ENCODE data around the gene BOK. TPM values are rescaled to one million over a fixed set of nuclear protein-coding genes. Genes with fewer than 3 reads are reported as not detected.
A peak's percentile ranks its signal among the peaks of the same experiment; 100 is the strongest.

The BOK gene
- total and polyA plus RNA-seq, 2 of the 4 experiments (the other 2 are of a cell fraction) = 13.3 to 34.4 TPM

- Histone ChIP-seq H2BK5ac (ENCODE audit: low read depth, low read length, poor library complexity, severe bottlenecking) (no peak overlapping the region), H4K5ac (ENCODE audit: low read depth, low read length) (no peak overlapping the region), H3K9ac (ENCODE audit: low read depth, low read length) (no peak overlapping the region), H3K18ac (ENCODE audit: low read depth, low read length) (no peak overlapping the region), H4K8ac (ENCODE audit: low read depth in 2 of 2, low read length in 2 of 2) (no peak overlapping the region), H3K79me1 (ENCODE audit: low read depth in 1 of 2, low read length in 2 of 2) (no peaks in the 10 kb centered on the region), H2BK20ac (ENCODE audit: low read depth, low read length) (no peak overlapping the region), H3K4me3 (ENCODE audit: insufficient read depth, low read depth, low read length) (no peak overlapping the region), H2AK5ac (ENCODE audit: low read depth, low read length) (no peak overlapping the region), H2AK9ac (replicated peaks; ENCODE audit: low read depth, low read length, poor library complexity) (peak overlapping the region; percentile 33), H3K9me3 (ENCODE audit: control insufficient read depth, insufficient read depth, low read length) (no peaks in the 10 kb centered on the region), H3K9me1 (ENCODE audit: insufficient read depth, low read length) (peaks cover 1% of the 10 kb centered on the region), H3K27me3 (ENCODE audit: control insufficient read depth, insufficient read depth, low read length) (peaks cover 13% of the 10 kb centered on the region; the same call in 1 of the 2 replicates), H3K36me3 (ENCODE audit: control insufficient read depth, insufficient read depth, low read length) (no peaks in the 10 kb centered on the region), H3K27ac (ENCODE audit: insufficient read depth, low read length) (no peak overlapping the region), H3K14ac (replicated peaks; ENCODE audit: low read depth, low read length) (no peak overlapping the region), H4K20me1 (ENCODE audit: insufficient read depth, low read length) (no peaks in the 10 kb centered on the region), H4K91ac (ENCODE audit: insufficient read depth, low read depth, low read length) (no peak overlapping the region), H3K56ac (ENCODE audit: extremely low read depth, insufficient read depth, low read length) (no peak overlapping the region), H2AFZ (replicated peaks; ENCODE audit: low read length, poor library complexity) (peak overlapping the region; percentile 83), H2BK120ac (ENCODE audit: low read depth, low read length) (no peak overlapping the region), H3K4ac (ENCODE audit: low read depth, low read length) (no peak overlapping the region), H3K23ac (ENCODE audit: low read depth, low read length) (no peak overlapping the region), H2BK15ac (ENCODE audit: low read depth, low read length) (no peak overlapping the region), H3K4me2 (ENCODE audit: low read depth, low read length) (no peak overlapping the region), H3K4me1 (ENCODE audit: control insufficient read depth, insufficient read depth, low read length) (peaks cover 10% of the 10 kb centered on the region)
- BruUV-seq (replicated peaks) = no TSS peak
- dilution Hi-C loops (cut with HindIII; ENCODE audit: low sequenced_read_pairs, unreplicated experiment) = no loop called here
- intact Hi-C loops (cut with micrococcal nuclease) = no loop called here
- ATAC-seq (ENCODE audit: low read depth) (no peak), DNase-seq (no peak)
- WGBS, 2 experiments (ENCODE audit: extremely low coverage in 2 of 2, insufficient read length in 1 of 2) = 78% methylated on average over 6 of the region's 10 CpGs; no CpG with 5 or more reads in 1 of the 2 experiments
- in situ Hi-C loops (cut with MboI; ENCODE audit: low sequenced_read_pairs) = no loop called here
- TF ChIP-seq MAFK (IDR thresholded peaks at IDR 0.05; ENCODE audit: low read depth, low read length) (no peak), SMC3 (IDR thresholded peaks at IDR 0.05; ENCODE audit: low read depth, low read length) (no peak), ELK1 (IDR thresholded peaks at IDR 0.05; ENCODE audit: borderline replicate concordance, low read depth, low read length) (no peak), BHLHE40 (IDR thresholded peaks at IDR 0.05; ENCODE audit: low read depth, low read length) (no peak), CEBPB (IDR thresholded peaks at IDR 0.05; ENCODE audit: low read depth, low read length) (no peak), MXI1 (IDR thresholded peaks at IDR 0.05; ENCODE audit: borderline replicate concordance, low read depth, low read length) (no peak), RAD21 (IDR thresholded peaks at IDR 0.05; ENCODE audit: low read length) (no peak), NFE2L2 (IDR thresholded peaks at IDR 0.05; ENCODE audit: low read depth, low read length) (no peak), RCOR1 (IDR thresholded peaks at IDR 0.05; ENCODE audit: insufficient replicate concordance, low read length) (no peak), CHD1 (IDR thresholded peaks at IDR 0.05; ENCODE audit: low read depth, low read length) (no peak), USF2 (IDR thresholded peaks at IDR 0.05; ENCODE audit: low read depth, low read length) (no peak), RFX5 (IDR thresholded peaks at IDR 0.05; ENCODE audit: low read depth, low read length) (no peak)
- TF ChIP-seq, protein P1, sequence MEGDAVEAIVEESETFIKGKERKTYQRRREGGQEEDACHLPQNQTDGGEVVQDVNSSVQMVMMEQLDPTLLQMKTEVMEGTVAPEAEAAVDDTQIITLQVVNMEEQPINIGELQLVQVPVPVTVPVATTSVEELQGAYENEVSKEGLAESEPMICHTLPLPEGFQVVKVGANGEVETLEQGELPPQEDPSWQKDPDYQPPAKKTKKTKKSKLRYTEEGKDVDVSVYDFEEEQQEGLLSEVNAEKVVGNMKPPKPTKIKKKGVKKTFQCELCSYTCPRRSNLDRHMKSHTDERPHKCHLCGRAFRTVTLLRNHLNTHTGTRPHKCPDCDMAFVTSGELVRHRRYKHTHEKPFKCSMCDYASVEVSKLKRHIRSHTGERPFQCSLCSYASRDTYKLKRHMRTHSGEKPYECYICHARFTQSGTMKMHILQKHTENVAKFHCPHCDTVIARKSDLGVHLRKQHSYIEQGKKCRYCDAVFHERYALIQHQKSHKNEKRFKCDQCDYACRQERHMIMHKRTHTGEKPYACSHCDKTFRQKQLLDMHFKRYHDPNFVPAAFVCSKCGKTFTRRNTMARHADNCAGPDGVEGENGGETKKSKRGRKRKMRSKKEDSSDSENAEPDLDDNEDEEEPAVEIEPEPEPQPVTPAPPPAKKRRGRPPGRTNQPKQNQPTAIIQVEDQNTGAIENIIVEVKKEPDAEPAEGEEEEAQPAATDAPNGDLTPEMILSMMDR (conservative IDR thresholded peaks at IDR 0.05; ENCODE audit: low read depth, low read length) = no peak
- POLR2A ChIA-PET (ENCODE audit: unreplicated experiment) = no interaction called here
- CTCF ChIA-PET = no interaction called here
Measured at GRCh38 chr2:241540401-241540770, 18.2 kb upstream of the BOK start.
